A673 (cell line): ENCODE data around the gene LRSAM1.

Experiments used
- EZH2 ChIP-seq: fragments of 200-600 bp; sonication (generic); IDR thresholded peaks from 2 replicates; pipeline ENCODE4 v1.6.1; 2017; ENCODE audit warnings: borderline replicate concordance, low read depth, mild to moderate bottlenecking, mixed read lengths, antibody characterized with exemption, low read length; ENCODE audit not compliant: poor library complexity, severe bottlenecking
- TF ChIP-seq, protein P1 (sequence below): fragments of 300-800, 200-600 bp; sonication (generic); conservative IDR thresholded peaks from 2 replicates; pipeline ENCODE4 v1.5.1; 2017; ENCODE audit warnings: low read depth, mild to moderate bottlenecking, antibody characterized with exemption, low read length, moderate library complexity, mixed read lengths

DNA sequence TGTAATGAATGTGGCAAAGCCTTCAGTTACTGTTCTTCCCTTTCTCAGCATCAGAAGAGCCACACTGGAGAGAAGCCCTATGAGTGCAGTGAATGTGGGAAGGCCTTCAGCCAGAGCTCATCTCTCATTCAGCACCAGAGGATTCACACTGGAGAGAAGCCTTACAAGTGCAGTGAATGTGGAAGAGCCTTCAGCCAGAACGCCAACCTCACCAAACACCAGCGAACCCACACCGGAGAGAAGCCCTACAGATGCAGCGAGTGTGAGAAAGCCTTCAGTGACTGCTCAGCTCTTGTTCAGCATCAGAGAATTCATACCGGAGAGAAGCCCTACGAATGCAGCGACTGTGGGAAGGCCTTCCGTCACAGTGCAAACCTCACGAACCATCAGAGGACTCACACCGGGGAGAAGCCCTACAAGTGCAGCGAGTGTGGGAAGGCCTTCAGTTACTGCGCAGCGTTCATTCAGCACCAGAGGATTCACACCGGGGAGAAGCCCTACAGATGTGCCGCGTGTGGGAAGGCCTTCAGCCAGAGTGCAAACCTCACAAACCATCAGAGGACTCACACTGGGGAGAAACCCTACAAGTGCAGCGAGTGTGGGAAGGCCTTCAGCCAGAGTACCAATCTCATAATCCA is 6.9 kb upstream of the LRSAM1 start:
- TF ChIP-seq, protein P1, sequence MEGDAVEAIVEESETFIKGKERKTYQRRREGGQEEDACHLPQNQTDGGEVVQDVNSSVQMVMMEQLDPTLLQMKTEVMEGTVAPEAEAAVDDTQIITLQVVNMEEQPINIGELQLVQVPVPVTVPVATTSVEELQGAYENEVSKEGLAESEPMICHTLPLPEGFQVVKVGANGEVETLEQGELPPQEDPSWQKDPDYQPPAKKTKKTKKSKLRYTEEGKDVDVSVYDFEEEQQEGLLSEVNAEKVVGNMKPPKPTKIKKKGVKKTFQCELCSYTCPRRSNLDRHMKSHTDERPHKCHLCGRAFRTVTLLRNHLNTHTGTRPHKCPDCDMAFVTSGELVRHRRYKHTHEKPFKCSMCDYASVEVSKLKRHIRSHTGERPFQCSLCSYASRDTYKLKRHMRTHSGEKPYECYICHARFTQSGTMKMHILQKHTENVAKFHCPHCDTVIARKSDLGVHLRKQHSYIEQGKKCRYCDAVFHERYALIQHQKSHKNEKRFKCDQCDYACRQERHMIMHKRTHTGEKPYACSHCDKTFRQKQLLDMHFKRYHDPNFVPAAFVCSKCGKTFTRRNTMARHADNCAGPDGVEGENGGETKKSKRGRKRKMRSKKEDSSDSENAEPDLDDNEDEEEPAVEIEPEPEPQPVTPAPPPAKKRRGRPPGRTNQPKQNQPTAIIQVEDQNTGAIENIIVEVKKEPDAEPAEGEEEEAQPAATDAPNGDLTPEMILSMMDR, result no peak
- no peak for TF ChIP-seq EZH2
